GM21737 (cell line): Measurements from ENCODE around the gene FTSJ3.
A peak's percentile ranks its signal among the peaks of the same experiment; 100 is the strongest.
"Not testable (repeated sequence)": the region's sequence is repeated elsewhere in the genome, so short reads cannot be mapped to it uniquely, and the experiment has no call there.

ENCODE experiments used
- ATAC-seq: cut with Tn5 transposase; IDR thresholded peaks from one replicate; pipeline ENCODE4 v1.9.1; 2021; ENCODE audit warnings: mild to moderate bottlenecking, moderate library complexity; ENCODE audit not compliant: unreplicated experiment

FTSJ3 gene

DNA sequence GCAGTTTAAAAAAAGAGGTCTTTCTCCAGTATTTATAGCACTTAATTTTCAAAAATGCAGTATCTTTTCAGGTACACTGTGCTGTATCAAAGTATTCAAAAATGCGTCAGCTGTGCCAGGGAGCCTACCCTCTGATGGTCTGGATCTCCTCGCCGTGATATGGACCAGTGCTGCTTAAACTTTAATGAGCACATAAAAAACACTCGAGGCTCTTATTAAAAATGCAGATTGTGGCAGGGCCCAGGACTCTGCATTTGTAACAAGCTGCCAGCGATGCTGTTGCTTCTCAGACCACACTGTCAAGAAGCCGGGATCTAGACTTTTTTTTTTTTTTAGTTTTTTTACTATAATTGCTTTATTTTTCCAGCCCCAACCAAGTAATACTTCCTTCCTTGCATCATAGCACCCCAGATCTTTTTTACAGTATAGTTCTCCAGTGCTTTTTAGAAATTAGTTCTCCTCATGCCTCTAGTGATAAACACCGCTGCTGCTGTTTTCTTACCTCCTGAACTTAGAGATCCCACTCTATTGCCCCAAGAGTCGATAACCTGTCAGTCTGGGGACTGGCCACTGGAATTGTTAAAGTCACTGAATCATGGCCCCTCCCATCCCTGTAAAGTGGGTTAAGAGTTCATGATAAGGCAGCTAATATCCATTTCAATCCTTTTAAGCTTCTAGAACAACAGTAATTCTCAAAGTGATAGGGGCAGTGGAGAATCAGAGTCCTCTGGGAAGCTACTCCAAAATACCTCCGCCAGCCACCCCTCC lies 16.6 kb upstream of the FTSJ3 start:
- ATAC-seq: no peak

GRCh38 chr17:63843387-63843888 lies 16.0 kb upstream of the FTSJ3 start:
- not testable (repeated sequence) for ATAC-seq

DNA sequence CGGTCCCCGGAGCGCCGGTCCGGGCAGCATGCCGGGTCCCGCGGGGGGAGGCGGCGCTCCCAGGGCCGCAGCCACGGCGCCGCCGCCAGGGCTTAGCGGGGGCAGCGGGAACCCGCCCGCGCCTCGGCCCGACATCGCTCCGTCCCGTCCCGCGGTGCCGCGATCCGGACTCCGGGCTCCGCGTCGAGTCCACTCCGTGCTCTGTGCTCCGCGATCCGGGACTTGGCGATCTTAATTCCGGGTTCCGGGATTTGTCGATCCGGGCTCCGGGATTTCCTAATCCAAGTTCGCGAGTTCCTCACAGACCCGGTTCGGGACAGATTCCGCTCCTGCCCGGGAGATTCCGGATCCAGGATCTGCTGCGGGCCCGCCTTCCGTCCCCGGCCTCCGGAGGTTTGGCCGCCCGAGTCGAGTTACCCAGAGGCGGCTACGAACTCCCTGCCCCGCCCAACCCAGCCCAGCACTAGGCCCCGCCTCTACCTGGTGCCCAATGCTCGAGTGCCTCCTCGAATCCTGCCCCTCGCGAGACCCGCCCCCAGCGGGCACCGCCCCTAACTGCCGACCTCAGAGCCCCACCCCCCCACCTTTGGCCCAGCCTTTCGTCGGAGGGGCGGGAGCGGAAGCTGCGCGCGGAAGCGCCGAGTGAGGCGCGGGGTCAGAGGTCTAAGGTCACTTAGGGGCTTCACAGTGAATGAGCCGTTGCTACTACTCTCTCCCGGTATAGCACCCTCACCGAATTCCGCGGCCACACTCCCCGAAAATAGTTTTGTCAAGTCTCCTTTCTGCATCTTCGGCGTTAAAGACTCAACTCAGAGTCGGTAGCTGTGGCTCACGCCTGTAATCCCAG lies 15.3 kb upstream of the FTSJ3 start, which contains the start of gene SMARCD2:
TSS of gene SMARCD2 (minus strand) at position 146 of the 847 bp plus-strand sequence. CDS start at position 135, 11 bp downstream.
- ATAC-seq: peak; percentile 71

DNA sequence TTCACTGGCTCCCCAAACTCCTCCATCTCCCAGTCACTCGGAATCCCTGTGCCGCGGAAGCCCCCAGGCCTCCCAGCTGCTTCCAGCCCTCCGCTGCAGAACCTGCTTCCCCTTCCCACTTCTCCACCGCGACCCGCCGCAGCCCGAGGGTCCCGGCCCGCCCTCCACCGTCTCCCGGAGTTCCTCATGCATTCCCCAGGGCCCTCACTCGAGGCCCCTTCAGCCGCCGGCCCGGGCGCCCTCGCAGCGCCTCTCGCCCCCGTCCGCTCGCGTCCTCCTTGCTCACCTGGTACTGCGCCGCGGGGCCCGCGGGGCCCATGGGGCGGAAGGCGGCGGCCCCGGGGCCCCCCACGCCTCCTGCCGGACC lies 14.7 kb upstream of the FTSJ3 start:
- ATAC-seq: peak; percentile 25

DNA sequence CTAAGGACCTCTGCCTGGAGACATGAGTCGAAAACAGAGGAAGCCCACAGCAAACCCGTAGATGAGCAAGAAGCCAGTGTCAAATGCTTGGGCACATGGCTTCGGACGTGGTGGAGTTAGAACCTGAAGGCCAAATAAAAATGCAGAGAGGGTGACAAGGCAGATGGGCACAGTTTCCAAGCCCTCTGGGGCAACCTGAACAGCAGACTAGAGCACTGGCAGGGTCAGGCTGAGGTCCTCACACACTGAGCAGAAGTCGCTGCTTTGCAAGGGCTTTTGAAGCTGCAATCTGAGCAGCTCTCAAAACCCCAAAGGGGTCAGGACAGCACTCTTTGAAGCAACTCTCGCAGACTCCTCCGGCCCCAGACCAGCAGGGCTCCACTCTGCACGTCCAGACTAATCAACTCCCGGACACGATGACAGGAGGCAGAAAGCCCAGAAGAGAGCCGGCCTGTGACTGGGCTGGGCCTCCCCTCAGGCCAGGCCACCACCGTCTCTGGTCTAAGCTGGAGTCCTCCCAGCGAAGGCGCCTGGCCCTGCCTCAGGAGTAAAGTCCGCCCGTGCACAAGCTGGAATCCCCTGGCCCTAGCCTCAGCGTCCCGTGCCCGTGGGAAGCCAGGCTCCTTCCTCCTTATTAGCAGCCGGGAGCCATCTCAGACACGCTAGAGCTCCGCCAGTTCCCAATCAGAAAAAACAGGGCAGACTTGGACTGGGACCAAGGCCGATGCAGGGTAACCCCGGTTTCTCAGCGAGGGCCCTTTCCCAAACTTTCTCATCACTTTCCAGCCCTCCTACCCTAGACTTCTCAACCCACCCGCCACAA lies 14.1 kb upstream of the FTSJ3 start:
- no peak for ATAC-seq

DNA sequence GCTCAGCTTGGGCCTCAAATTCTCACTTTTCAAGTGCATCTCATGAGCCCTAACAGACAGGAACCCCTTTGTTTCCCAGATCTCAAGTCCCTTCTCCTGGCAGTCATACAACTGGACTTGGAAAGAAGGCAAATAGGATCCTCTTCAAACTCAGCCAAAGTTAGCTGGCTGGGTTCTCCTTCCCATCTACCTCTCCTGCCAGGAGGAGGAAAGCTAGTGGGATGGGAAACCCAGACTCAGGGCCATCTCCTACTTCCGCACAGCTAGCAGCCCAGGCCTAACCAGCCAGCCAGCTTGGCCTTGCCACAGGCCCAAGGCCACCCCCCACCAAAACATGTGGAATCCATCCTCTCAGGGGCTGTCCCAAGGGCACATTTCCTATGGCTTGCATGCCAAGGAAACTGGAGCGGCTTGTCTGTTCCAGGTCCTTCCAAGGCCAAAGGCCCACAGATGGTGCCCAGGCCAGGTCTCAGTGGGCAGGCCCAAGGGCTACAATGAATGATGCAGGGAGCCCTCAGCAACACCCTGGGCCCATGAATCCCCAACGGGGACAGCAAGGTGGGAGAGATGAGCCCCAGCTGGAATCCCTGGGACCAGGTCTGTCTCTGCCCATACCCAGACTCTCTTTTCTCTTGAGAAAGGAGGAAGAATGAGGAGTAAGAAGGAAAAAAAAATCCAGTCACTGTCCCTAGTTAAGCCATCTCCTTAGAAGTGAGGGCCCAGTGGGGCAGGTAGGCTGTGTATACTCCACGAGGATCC lies 13.3 kb upstream of the FTSJ3 start:
- ATAC-seq: no peak

- no peak for ATAC-seq
These were observed 11.2 kb upstream of the FTSJ3 start for GRCh38 chr17:63838631-63839171.

DNA sequence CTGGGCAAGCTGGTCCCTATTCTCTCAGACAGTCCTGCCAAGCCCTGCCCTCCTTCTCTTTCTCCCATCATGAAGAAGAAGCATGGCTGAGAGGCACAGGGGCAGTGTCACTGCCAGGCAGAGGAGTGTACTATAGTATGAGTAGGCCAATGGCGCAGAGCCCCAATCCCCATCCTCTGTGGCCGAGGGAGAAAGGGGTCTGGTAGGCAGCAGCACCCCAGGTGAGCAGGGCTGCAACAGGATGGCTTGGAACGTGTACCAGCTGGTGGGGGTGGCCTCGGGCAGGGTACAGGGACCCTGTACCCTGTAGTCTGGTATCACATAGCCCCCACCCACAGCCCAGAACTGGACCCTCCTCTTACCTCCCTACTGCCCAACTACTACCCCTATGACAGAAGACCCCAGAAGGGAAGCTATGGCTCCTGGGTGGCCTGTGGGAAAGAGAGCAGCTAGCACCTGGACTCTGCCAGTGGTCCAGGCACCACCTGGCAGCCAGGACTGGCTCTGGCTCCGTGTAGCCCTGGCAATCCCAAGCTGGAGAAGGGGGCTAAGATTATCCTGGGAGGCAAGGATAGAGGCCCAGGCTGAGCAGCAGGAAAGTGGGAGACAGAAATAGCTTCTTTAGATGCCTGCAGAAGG lies 10.6 kb upstream of the FTSJ3 start:
- ATAC-seq: no peak

GRCh38 chr17:63837480-63837879 lies 10.0 kb upstream of the FTSJ3 start:
- no peak for ATAC-seq

DNA sequence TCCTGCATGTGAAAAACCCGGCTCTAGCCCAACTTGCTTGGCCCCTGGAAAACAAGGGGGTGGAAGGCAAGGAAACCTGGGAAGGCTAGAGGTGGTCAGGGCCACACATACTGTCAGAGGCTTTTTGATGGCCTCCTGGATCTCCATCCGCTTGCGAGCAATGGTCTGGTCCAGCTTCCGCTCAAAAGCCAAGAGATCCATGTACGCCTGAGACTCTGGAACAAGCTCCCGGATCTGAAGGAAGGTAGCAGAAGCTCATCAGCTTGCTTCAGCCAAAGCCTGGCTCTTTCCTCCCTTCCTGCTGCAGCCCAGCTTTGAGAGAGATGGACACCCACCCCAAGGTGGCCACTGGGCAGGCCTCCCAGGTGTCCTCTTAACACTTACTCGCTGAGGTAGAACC lies 9.3 kb upstream of the FTSJ3 start:
- no peak for ATAC-seq

DNA sequence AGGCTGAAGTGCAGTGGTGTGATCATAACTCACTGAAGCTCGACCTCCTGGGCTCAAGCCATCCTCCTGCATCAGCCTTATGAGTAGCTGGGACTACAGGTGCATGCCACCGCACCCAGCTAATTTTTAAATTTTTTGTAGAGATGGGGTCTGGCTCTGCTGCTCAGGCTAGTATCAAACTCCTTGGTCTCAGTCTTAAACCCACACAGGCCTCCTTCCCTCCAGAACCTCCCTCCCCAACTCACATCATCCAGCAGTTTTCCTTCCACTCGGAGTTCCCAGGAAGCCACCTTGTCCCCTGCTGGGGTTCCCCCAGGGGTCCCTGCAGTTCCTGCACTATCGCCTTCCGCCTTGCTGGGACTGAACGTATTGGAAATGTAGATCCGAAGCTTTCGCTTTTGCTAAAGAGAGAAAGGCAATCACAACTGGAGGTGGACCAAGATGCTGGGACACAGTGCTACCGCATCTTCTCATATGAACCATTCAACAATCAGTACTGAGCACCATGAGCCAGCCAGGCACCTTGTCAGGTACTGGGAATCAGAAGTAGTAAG lies 7.8 kb upstream of the FTSJ3 start:
- ATAC-seq: no peak

DNA sequence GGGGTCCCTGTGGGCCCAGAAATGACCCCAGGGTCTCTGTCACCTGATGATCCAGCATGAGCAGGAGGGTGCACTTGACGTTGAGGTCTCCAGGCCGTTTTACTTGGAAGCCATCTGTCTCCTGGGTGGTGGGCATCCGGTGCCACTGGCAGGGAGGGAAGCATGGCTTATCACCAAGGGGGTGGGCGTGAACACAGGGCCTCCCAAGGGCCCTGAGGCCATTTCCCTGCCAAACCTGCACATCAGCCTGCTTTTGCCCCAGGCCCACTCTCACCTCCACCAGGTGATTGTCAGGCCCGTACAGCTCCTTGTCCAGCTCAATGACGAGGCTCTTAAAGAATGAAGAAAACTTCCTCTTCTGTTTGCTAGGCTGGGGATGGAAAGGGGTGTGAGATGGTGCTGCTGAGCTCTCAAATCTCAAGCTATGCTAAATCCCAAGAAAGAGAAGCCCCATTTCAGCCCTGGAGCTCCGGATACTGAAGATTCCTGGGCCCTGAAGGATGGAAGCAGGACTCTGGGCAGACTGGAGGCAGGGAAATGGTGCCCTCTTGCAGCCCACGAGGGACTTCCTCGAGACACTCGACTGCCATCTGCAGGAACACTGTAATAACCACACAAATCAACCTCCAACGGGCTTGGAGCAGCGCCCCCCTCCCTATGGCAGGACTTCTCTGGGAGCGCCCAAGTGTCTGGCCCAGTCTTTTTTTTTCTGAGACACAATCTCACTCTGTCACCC lies 7.1 kb upstream of the FTSJ3 start:
- ATAC-seq: no peak

DNA sequence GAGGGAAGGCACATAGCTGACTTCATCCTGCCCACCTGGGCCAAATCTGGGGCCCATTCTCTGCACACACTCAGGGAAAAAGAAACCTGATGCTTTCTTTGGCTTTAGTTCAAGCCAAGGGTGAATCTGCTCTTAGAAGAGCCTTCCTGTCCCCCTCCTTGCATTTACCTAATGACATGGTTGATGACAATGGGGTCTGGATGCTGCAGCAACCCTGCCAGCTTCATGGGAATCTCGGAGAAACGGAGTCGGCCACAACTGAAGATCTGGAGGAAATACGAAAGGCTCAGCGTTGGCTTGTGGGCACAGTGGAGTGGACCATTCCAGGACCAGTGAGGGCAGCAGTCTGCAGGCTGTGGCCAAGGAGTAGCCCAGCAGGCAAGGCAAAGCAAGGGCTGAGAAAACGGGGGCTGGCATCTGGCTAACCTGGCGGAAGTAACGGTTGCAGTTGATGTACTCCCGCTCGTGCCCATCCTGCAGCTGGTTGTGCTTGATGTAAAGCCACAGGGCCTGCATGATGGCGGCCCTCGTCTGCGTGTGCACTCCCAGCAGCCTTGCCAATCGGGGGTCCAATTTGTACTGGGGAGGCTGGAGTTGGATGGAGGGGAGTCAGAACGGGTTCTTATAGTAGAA lies 6.4 kb upstream of the FTSJ3 start:
- ATAC-seq: no peak

- ATAC-seq: no peak
These were observed 5.7 kb upstream of the FTSJ3 start for GRCh38 chr17:63833026-63833740.

DNA sequence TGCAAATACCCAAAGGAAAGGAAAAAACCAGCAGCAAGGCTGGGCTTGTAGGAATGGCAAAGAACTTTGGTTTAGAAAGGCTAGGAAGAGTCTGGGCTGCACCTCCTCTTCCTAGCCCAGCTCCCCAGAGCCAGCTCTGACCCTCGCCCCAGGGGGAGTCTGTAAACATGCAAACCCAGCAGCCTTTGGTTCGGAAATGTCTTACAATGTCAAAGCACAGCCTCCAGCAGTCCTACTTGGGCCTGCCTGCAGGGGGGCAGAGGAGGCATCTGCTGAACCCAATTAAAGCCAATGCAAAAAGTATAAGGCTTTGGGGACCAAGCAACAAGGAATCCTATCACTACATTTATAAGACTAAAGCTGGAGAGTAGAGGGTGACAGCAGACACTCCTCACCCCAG lies 5.0 kb upstream of the FTSJ3 start:
- ATAC-seq: no peak

DNA sequence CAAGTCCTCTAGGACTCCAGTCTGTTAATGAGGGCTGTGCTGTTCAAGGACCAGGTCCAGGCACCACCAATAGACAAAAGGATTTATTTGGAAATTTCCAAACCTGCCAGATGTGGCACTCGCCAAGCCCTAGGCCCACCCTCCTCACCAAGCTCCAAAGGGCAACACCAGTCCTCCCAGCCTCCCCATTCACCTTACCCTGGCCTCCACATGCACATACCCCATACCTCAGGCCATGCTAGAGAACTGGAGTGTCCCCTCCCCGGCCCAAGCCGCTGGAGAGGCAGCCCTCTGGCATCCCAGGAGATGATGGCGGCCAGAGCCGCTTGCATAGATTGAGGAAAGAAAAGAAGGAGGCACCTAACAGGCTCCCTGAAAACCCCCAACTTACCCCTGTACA lies 4.6 kb upstream of the FTSJ3 start:
- ATAC-seq: no peak

- no peak for ATAC-seq
These were observed 4.0 kb upstream of the FTSJ3 start for GRCh38 chr17:63831505-63831904.
